ENCODE data around the gene LIN37. TPM values are rescaled to one million over a fixed set of nuclear protein-coding genes. Genes with fewer than 3 reads are reported as not detected.
A peak's percentile ranks its signal among the peaks of the same experiment; 100 is the strongest.

Gene LIN37
- total RNA-seq, 1 donor, result 9.0 TPM

- Histone ChIP-seq H3K27me3 (ENCODE audit: insufficient read depth, low read length) (no peaks in the 10 kb centered on the region), H3K9me3 (ENCODE audit: low read depth, low read length) (no peaks in the 10 kb centered on the region), H3K27ac (ENCODE audit: low read depth, low read length) (no peak overlapping the region), H3K79me2 (ENCODE audit: insufficient read depth, low read length) (peaks cover 21% of the 10 kb centered on the region), H2AFZ (ENCODE audit: low read length) (no peak overlapping the region), H4K20me1 (ENCODE audit: insufficient read depth, low read length) (peaks cover 14% of the 10 kb centered on the region), H3K4me3 (ENCODE audit: insufficient read depth, low read length) (no peak overlapping the region), H3K4me2 (ENCODE audit: insufficient read depth, low read length) (no peak overlapping the region), H3K36me3 (ENCODE audit: insufficient read depth, low read length) (no peaks in the 10 kb centered on the region), H3K4me1 (ENCODE audit: insufficient read depth, low read length) (peaks cover 17% of the 10 kb centered on the region)
- TF ChIP-seq CTCF (IDR thresholded peaks at IDR 0.05; ENCODE audit: extremely low read depth, low read depth, low read length), result no peak
- DNase-seq (ENCODE audit: insufficient read length, low spot score, missing footprints), result peak; percentile 50
These were observed 33.6 kb upstream of the LIN37 start for GRCh38 chr19:35714601-35715354.

DNA sequence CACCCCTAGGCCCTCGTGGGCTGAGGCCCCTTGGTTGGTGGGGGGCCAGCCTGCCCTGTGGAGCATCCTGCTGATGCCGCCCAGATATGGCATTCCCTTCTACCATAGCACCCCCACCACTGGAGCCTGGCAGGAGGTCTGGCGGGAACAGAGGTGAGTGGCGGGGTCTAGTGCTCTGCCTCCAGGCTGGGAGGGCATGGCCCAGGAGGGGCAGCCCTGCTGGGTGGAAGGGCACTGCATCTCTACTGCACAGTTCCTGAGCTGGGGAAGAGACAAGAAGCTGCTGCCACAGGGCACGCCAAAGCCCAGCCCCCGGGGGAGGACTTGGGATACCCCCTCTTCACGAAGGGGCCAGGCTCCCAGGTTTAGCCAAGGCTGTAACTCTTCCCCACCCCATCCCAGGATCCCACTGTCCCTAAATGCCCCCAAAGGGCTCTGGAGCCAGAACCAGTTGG is 33.0 kb upstream of the LIN37 start:
- Histone ChIP-seq H3K4me1 (ENCODE audit: insufficient read depth, low read length) (peaks cover 17% of the 10 kb centered on the region), H3K36me3 (ENCODE audit: insufficient read depth, low read length) (peaks cover 3% of the 10 kb centered on the region), H2AFZ (ENCODE audit: low read length) (no peak overlapping the region), H3K9me3 (ENCODE audit: low read depth, low read length) (no peaks in the 10 kb centered on the region), H3K4me3 (ENCODE audit: insufficient read depth, low read length) (no peak overlapping the region), H3K27me3 (ENCODE audit: insufficient read depth, low read length) (no peaks in the 10 kb centered on the region), H3K79me2 (ENCODE audit: insufficient read depth, low read length) (peaks cover 27% of the 10 kb centered on the region), H4K20me1 (ENCODE audit: insufficient read depth, low read length) (peaks cover 18% of the 10 kb centered on the region), H3K27ac (ENCODE audit: low read depth, low read length) (no peak overlapping the region), H3K4me2 (ENCODE audit: insufficient read depth, low read length) (no peak overlapping the region)
- TF ChIP-seq CTCF (IDR thresholded peaks at IDR 0.05; ENCODE audit: extremely low read depth, low read depth, low read length), result no peak
- DNase-seq (ENCODE audit: insufficient read length, low spot score, missing footprints), result peak; percentile 78

DNA sequence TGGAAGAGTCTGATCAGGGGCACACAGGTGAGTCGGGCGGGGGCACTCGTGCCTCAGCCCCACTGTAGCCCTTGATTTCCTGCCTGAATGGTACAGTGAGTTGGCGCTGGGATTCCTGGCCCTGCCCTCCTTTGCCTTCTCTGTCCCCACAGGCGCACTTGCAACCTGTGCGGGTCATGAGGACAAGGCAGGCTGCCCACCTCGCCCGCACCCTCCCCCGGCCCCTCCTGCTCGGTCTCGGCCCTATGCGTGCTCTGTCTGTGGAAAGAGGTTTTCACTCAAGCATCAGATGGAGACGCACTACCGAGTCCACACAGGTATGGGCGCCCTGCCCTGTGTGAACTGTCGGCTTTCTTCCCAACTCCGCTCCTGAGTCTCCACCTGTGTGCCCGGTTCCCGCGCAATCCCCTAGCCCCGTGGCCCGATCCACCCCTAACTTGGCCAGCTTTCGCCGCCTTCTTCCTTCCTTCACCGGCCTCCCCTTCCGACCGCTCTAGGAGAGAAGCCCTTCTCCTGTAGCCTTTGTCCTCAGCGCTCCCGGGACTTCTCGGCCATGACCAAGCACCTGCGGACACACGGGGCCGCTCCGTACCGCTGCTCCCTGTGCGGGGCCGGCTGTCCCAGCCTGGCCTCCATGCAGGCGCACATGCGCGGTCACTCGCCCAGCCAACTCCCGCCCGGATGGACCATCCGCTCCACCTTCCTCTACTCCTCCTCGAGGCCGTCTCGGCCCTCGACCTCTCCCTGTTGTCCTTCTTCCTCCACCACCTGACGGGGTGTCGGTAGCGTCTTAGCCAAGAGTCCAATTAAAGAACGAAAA is 32.2 kb upstream of the LIN37 start:
- peaks cover 19% of the 10 kb centered on the region for H4K20me1 ChIP-seq (ENCODE audit: insufficient read depth, low read length)
- peak; percentile 98 for DNase-seq (ENCODE audit: insufficient read length, low spot score, missing footprints)
- H3K4me2 ChIP-seq (ENCODE audit: insufficient read depth, low read length), result peak overlapping the region; percentile 89
- peak overlapping the region; percentile 96 for H2AFZ ChIP-seq (ENCODE audit: low read length)
- no peak for TF ChIP-seq CTCF (IDR thresholded peaks at IDR 0.05; ENCODE audit: extremely low read depth, low read depth, low read length)
- H3K4me3 ChIP-seq (ENCODE audit: insufficient read depth, low read length), result peak overlapping the region; percentile 80
- no peak overlapping the region for H3K27ac ChIP-seq (ENCODE audit: low read depth, low read length)
- no peaks in the 10 kb centered on the region for H3K9me3 ChIP-seq (ENCODE audit: low read depth, low read length)
- H3K79me2 ChIP-seq (ENCODE audit: insufficient read depth, low read length), result peaks cover 33% of the 10 kb centered on the region
- H3K4me1 ChIP-seq (ENCODE audit: insufficient read depth, low read length), result peaks cover 17% of the 10 kb centered on the region
- peaks cover 6% of the 10 kb centered on the region for H3K36me3 ChIP-seq (ENCODE audit: insufficient read depth, low read length)
- no peaks in the 10 kb centered on the region for H3K27me3 ChIP-seq (ENCODE audit: insufficient read depth, low read length)
